GM12878 (cell line): Measurements from ENCODE around the gene EMID1. TPM values are rescaled to one million over a fixed set of nuclear protein-coding genes. Genes with fewer than 3 reads are reported as not detected.

ENCODE experiments used
- ATAC-seq: fragments of 200-7000 bp; cut with Tn5 transposase; 3 replicates; pipeline ENCODE4 v1.9.1; 2020; ENCODE audit warnings: mild to moderate bottlenecking, moderate library complexity
- BruUV-seq: library from RNA; stranded (reverse); fragments of 400-500 nt; replicated peaks from 2 replicates; lab custom pipeline; 2021; lab: Mats Ljungman, UMichigan
- CTCF ChIA-PET: fragments of 300-600 bp; sonication (Branson Sonifier 250); formaldehyde crosslinking; extraction: SDS; loops from one replicate; lab custom pipeline; 2021; ENCODE audit warnings: inconsistent platforms; lab: Yijun Ruan, JAX
- POLR2A ChIA-PET: fragments of 350-600 bp; formaldehyde crosslinking; extraction: SDS; loops from one replicate; lab custom pipeline; 2021; ENCODE audit warnings: inconsistent platforms; lab: Charles Lee
- RAD21 ChIA-PET: fragments of 300-600 bp; sonication (Branson Sonifier 250); formaldehyde crosslinking; loops from one replicate; lab custom pipeline; 2023; ENCODE audit warnings: antibody characterized with exemption; ENCODE audit not compliant: unreplicated experiment; lab: Charles Lee
- SMC1A ChIA-PET: fragments of 300-600 bp; sonication (Branson Sonifier 250); formaldehyde crosslinking; loops from one replicate; lab custom pipeline; 2023; ENCODE audit not compliant: unreplicated experiment, uncharacterized antibody; lab: Charles Lee
- DNase-seq: peaks from one replicate; pipeline ENCODE4 v3.0.0-alpha.2; 2011; ENCODE audit warnings: low read depth, low spot score
- FAIRE-seq: peaks from 3 replicates; lab custom pipeline; 2011; peaks lifted over from hg19 to GRCh38; lab: Jason Lieb, UNC
- H2AFZ ChIP-seq: 2 replicates; pipeline ENCODE4 v1.6.0; 2011; ENCODE audit warnings: low read depth, low read length, control low read depth; ENCODE audit not compliant: control insufficient read depth
- H3K27ac ChIP-seq: 2 replicates; pipeline ENCODE4 v1.5.1; 2011; ENCODE audit warnings: control low read depth; ENCODE audit not compliant: control insufficient read depth, insufficient read depth
- H3K27me3 ChIP-seq, 2 experiments: replicated peaks in 1 of 2; 2 replicates each; pipeline versions ENCODE4 v1.6.0 to v1.6.1; 2011; ENCODE audit warnings: low read length in 1 of 2; ENCODE audit not compliant: control insufficient read depth in 2 of 2, insufficient read depth in 2 of 2
- H3K36me3 ChIP-seq, 2 experiments: 2 replicates each; pipeline ENCODE4 v1.5.1; 2011; ENCODE audit warnings: low read length in 1 of 2; ENCODE audit not compliant: control insufficient read depth in 2 of 2, insufficient read depth in 2 of 2
- H3K4me1 ChIP-seq: 2 replicates; pipeline ENCODE4 v1.6.1; 2011; ENCODE audit warnings: mild to moderate bottlenecking, low read length, moderate library complexity, mixed read lengths; ENCODE audit not compliant: control insufficient read depth, insufficient read depth
- H3K4me2 ChIP-seq: 2 replicates; pipeline ENCODE4 v1.6.0; 2011; ENCODE audit warnings: control low read depth; ENCODE audit not compliant: control insufficient read depth, insufficient read depth
- H3K4me3 ChIP-seq: fragments of 200-600 bp; sonication (generic); 2 replicates; pipeline ENCODE4 v1.5.1; 2016
- H3K79me2 ChIP-seq: 2 replicates; pipeline ENCODE4 v1.6.0; 2011; ENCODE audit warnings: low read length; ENCODE audit not compliant: control insufficient read depth, insufficient read depth
- H3K9ac ChIP-seq: 2 replicates; pipeline ENCODE4 v1.8.0; 2011; ENCODE audit warnings: low read length, control low read depth, mixed read lengths; ENCODE audit not compliant: control insufficient read depth, insufficient read depth
- H3K9me3 ChIP-seq: replicated peaks from 3 replicates; pipeline ENCODE4 v1.5.1; 2011; ENCODE audit warnings: mild to moderate bottlenecking, low read length; ENCODE audit not compliant: control insufficient read depth, insufficient read depth
- H4K20me1 ChIP-seq: 2 replicates; pipeline ENCODE4 v1.6.0; 2011; ENCODE audit not compliant: control insufficient read depth, insufficient read depth
- CBFB ChIP-seq: IDR thresholded peaks from 2 replicates; pipeline ENCODE4 v1.6.1; 2016; ENCODE audit warnings: antibody characterized with exemption, low read depth
- CHD2 ChIP-seq: IDR thresholded peaks from 2 replicates; pipeline ENCODE4 v1.6.1; 2011; ENCODE audit warnings: low read depth, low read length, improper control_type of control experiment, borderline replicate concordance
- NFYA ChIP-seq: IDR thresholded peaks from 2 replicates; pipeline ENCODE4 v1.6.1; 2011; ENCODE audit warnings: low read depth, mild to moderate bottlenecking, low read length, improper control_type of control experiment, borderline replicate concordance
- NKRF ChIP-seq: fragments of 450-650 bp; conservative IDR thresholded peaks from 2 replicates; pipeline ENCODE4 v1.6.1; 2017; ENCODE audit warnings: mild to moderate bottlenecking, moderate library complexity
- PAX8 ChIP-seq: fragments of 450-650 bp; IDR thresholded peaks from 2 replicates; pipeline ENCODE4 v1.6.1; 2017; ENCODE audit warnings: mild to moderate bottlenecking, moderate library complexity
- PML ChIP-seq: IDR thresholded peaks from 2 replicates; pipeline ENCODE4 v1.6.1; 2012; ENCODE audit warnings: low read length, inconsistent platforms
- RAD51 ChIP-seq: fragments of 450-650 bp; IDR thresholded peaks from 2 replicates; pipeline ENCODE4 v1.6.1; 2016; ENCODE audit warnings: moderate library complexity, mild to moderate bottlenecking, inconsistent platforms
- RFX5 ChIP-seq: IDR thresholded peaks from 2 replicates; pipeline ENCODE4 v1.6.1; 2011; ENCODE audit warnings: low read depth, low read length, improper control_type of control experiment
- SIN3A ChIP-seq: IDR thresholded peaks from 2 replicates; pipeline ENCODE4 v1.6.1; 2012; ENCODE audit warnings: low read depth, low read length, improper control_type of control experiment
- SMAD1 ChIP-seq: fragments of 450-650 bp; IDR thresholded peaks from 2 replicates; pipeline ENCODE4 v1.6.1; 2018; ENCODE audit warnings: mild to moderate bottlenecking, low read depth; ENCODE audit not compliant: partially characterized antibody
- TCF7 ChIP-seq: IDR thresholded peaks from 2 replicates; pipeline ENCODE4 v1.6.1; 2014; ENCODE audit warnings: antibody characterized with exemption, borderline replicate concordance
- YBX1 ChIP-seq: fragments of 450-650 bp; IDR thresholded peaks from 2 replicates; pipeline ENCODE4 v1.6.1; 2016; ENCODE audit warnings: antibody characterized with exemption
- ZNF592 ChIP-seq: fragments of 450-650 bp; IDR thresholded peaks from 2 replicates; pipeline ENCODE4 v1.6.1; 2017; ENCODE audit warnings: mild to moderate bottlenecking, moderate library complexity
- ZNF622 ChIP-seq: fragments of 450-650 bp; IDR thresholded peaks from 2 replicates; pipeline ENCODE4 v1.6.1; 2017; ENCODE audit warnings: mild to moderate bottlenecking, inconsistent platforms
- ZZZ3 ChIP-seq: IDR thresholded peaks from 2 replicates; pipeline ENCODE4 v1.6.1; 2011; ENCODE audit warnings: low read depth; ENCODE audit not compliant: control insufficient read depth, insufficient read length
- WGBS: methylation state at CpG from one replicate; pipeline ENCODE4 v1.1.6; 2016; ENCODE audit warnings: low lambda C conversion rate; ENCODE audit not compliant: insufficient replicate concordance, insufficient coverage; ENCODE audit errors: missing lambda C conversion rate; 5-methylcytosine and 5-hydroxymethylcytosine counted together
- in situ Hi-C: fragments of 300-500 bp; cut with MboI; formaldehyde crosslinking; loops from 9 replicates; pipeline ENCODE4 v1.14.3; 2018; ENCODE audit warnings: mixed read lengths
- intact Hi-C: fragments of 100-400 bp; cut with micrococcal nuclease; formaldehyde crosslinking; loops from one replicate; pipeline ENCODE4 v1.14.2; 2022; ENCODE audit not compliant: unreplicated experiment
- polyA plus RNA-seq, 11 experiments: library from polyadenylated mRNA; depleted of rRNA in 4 of 11; unstranded in 6 of 11; stranded (reverse) in 5 of 11; fragments of >200 nt; fragmentation: Nextera tagmentation in 4 of 11; fragmentation: Illumina TruSeq in 1 of 11; extraction: Ambion mirVana in 4 of 11; extraction: Trizol in 1 of 11; gene quantifications; 1 replicate in 1 of 11; 2 replicates in 10 of 11; pipeline versions ENCODE4 v1.2.1 to v1.2.3, GENCODE V29; 2011 to 2016; ENCODE audit warnings: inconsistent platforms in 2 of 11, missing spikeins in 2 of 11, low read depth in 1 of 11
- total RNA-seq, 4 experiments: library from RNA; depleted of rRNA in 3 of 4; stranded (reverse); fragments of >200 nt in 3 of 4; fragmentation: Illumina TruSeq in 1 of 4; extraction: Trizol in 1 of 4; gene quantifications; 2 replicates each; pipeline versions ENCODE4 v1.2.1 to v1.2.3, GENCODE V29; 2013 to 2021
- TF ChIP-seq, protein P1 (sequence below): fragments of 150-350 bp; IDR thresholded peaks from 2 replicates; pipeline ENCODE4 v1.6.1; 2016; ENCODE audit warnings: low read depth, low read length

Gene EMID1
- total and polyA plus RNA-seq, 10 of the 15 experiments (the other 5 are each of a cell fraction or from before 2014, with no cell fraction given) = 1.2 to 60.3 (median 12.0) TPM

GRCh38 chr22:29205252-29205593 is 473 bp upstream of the EMID1 start:
- H3K27me3 ChIP-seq = no peaks in the 10 kb centered on the region; a peak in 1 of 4 replicates
- BruUV-seq = no TSS peak
- peaks cover 49% of the 10 kb centered on the region for H3K4me1 ChIP-seq
- H4K20me1 ChIP-seq = no peaks in the 10 kb centered on the region
- ATAC-seq (no peak), FAIRE-seq (no peak), DNase-seq (no peak)
- H3K27ac ChIP-seq = peak overlapping the region; percentile 42; the same call in 1 of the 2 replicates
- 73% methylated on average over 11 of the region's 11 CpGs for WGBS
- H2AFZ ChIP-seq = peak overlapping the region; percentile 30; the same call in 1 of the 2 replicates
- CTCF ChIA-PET = interaction anchor here (0.6 to 6.7 kb wide), 12 partner anchors 8 to 68 kb away, joined by 3 to 78 read pairs (median 5); no protein-coding TSS in a partner anchor
- intact Hi-C loops (no loop called here), in situ Hi-C loops (no loop called here)
- peaks cover 51% of the 10 kb centered on the region for H3K79me2 ChIP-seq
- SMC1A ChIA-PET = interaction anchor here (0.8 to 16.1 kb wide), 6 partner anchors 12 to 406 kb away, joined by 3 to 165 read pairs (median 6); no protein-coding TSS in a partner anchor
- peak overlapping the region; percentile 91 for H3K4me2 ChIP-seq
- no peaks in the 10 kb centered on the region; a peak in 1 of 4 replicates for H3K36me3 ChIP-seq
- peak overlapping the region; percentile 32 for H3K4me3 ChIP-seq
- H3K9ac ChIP-seq = peak overlapping the region; percentile 66
- POLR2A ChIA-PET = interaction anchor here (0.6 to 15.3 kb wide), 8 partner anchors 9 to 312 kb away, joined by 3 to 239 read pairs (median 3); no protein-coding TSS in a partner anchor
- RAD21 ChIA-PET = interaction anchor here (0.9 to 10.8 kb wide), 7 partner anchors 12 to 169 kb away, joined by 3 to 153 read pairs (median 6); partner anchors contain the start of gene KREMEN1
- no peaks in the 10 kb centered on the region for H3K9me3 ChIP-seq
- TF ChIP-seq SMAD1 (no peak), ZNF622 (no peak), TCF7 (no peak), YBX1 (no peak), SIN3A (no peak), CHD2 (no peak), ZNF592 (no peak), PML (no peak), ZZZ3 (no peak), CBFB (no peak), NKRF (peak; percentile 56; the same call in 1 of the 2 replicates), NFYA (no peak), RFX5 (no peak), PAX8 (peak; percentile 16; the same call in 1 of the 2 replicates), RAD51 (no peak)
- TF ChIP-seq, protein P1, sequence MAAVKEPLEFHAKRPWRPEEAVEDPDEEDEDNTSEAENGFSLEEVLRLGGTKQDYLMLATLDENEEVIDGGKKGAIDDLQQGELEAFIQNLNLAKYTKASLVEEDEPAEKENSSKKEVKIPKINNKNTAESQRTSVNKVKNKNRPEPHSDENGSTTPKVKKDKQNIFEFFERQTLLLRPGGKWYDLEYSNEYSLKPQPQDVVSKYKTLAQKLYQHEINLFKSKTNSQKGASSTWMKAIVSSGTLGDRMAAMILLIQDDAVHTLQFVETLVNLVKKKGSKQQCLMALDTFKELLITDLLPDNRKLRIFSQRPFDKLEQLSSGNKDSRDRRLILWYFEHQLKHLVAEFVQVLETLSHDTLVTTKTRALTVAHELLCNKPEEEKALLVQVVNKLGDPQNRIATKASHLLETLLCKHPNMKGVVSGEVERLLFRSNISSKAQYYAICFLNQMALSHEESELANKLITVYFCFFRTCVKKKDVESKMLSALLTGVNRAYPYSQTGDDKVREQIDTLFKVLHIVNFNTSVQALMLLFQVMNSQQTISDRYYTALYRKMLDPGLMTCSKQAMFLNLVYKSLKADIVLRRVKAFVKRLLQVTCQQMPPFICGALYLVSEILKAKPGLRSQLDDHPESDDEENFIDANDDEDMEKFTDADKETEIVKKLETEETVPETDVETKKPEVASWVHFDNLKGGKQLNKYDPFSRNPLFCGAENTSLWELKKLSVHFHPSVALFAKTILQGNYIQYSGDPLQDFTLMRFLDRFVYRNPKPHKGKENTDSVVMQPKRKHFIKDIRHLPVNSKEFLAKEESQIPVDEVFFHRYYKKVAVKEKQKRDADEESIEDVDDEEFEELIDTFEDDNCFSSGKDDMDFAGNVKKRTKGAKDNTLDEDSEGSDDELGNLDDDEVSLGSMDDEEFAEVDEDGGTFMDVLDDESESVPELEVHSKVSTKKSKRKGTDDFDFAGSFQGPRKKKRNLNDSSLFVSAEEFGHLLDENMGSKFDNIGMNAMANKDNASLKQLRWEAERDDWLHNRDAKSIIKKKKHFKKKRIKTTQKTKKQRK = no peak
